HG03280 (cell line): ENCODE data around the gene OARD1.

ENCODE experiments used
- ATAC-seq: cut with Tn5 transposase; IDR thresholded peaks from one replicate; pipeline ENCODE4 v1.9.1; 2021; ENCODE audit warnings: mild to moderate bottlenecking, moderate library complexity; ENCODE audit not compliant: unreplicated experiment

Gene OARD1

GRCh38 chr6:41075651-41076626 lies 3.8 kb upstream of the OARD1 start:
- ATAC-seq: no peak

DNA sequence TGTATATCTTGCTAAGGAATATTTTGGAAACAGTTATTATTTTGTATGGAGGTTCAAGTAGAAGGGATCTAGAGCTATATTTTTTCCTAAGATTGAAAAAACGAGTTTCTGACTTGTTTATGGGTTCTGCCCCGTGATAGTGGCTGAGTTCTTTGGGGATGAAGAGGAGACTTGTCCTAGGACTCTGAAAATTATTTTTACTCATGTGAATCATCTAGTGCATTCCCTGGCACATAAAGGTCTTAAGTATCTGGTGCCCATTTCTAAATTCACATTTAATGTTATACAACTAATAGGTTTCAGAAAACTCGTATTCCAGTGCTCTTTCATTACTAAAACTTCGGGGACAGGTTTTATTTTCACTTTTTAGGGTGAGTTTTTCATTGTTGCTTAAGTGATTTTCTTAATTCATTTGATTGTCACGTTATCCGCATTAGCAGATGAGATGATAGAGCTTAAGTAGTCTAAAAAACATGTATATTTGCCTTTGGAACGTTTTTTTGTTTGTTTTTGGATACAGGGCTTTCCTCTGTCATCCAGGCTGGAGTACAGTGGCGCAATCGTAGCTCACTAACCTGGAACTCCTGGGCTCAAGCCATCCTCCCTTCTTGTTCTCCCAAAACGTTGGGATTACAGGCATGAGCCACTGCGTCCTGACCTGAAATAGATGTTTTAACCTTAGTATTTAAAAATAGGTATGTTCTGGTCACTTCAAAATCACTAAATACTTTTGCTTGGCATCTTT lies 2.7 kb upstream of the OARD1 start:
- no peak for ATAC-seq

GRCh38 chr6:41073968-41074691 lies 2.0 kb upstream of the OARD1 start:
- ATAC-seq: no peak

GRCh38 chr6:41073203-41073967 lies 1.2 kb upstream of the OARD1 start:
- peak; percentile 27 for ATAC-seq

DNA sequence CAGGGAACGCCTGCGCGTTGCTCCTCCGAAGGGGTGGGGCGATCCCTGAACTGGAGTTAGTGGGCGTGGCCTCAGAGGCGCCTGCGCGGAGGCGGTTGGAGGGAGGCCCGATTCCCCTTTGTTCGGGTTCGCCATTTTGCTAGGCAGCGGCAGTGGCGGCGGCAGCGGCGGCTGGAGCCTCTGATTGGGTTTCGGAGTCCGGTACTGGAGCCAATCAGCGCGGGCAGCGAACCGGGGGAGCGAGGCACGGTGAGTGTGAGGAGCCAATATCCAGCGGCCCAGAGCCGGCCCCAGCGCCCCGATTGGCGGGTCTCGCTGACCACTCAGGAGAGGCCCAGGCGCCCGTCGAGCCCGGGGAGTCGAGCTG lies 663 bp upstream of the OARD1 start, which contains the start of gene NFYA:
Gene NFYA (plus strand): TSS at position 139 of the 367 bp plus-strand sequence. CDS start 6,116 bp downstream, outside the sequence.
- peak; percentile 67 for ATAC-seq

GRCh38 chr6:41071501-41071922 lies 644 bp downstream of the OARD1 start:
- ATAC-seq: no peak

GRCh38 chr6:41066867-41067304 lies 5.3 kb downstream of the OARD1 start:
- ATAC-seq: no peak

DNA sequence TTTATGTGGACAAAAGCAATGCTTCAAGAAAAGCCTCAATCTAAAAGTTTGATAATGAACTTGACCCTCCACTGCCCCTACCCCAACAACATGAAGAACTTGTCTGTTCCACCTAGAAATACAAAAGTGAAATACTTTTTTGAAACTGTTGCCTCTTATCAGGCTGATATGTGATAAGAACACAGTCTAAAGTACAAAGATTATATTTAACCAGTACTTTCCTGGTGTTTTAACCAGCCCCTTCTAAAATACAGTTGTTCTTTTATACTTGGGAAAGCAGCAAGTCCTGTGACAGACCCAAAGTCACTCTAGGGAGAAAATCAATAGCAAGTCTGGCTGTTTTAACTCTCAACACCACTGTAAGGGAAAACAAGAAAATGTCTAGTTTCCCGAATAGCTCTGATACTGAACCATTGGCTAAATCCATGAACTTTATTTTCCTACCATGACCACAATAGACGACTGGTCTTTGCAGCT lies 6.6 kb downstream of the OARD1 start:
- no peak for ATAC-seq

DNA sequence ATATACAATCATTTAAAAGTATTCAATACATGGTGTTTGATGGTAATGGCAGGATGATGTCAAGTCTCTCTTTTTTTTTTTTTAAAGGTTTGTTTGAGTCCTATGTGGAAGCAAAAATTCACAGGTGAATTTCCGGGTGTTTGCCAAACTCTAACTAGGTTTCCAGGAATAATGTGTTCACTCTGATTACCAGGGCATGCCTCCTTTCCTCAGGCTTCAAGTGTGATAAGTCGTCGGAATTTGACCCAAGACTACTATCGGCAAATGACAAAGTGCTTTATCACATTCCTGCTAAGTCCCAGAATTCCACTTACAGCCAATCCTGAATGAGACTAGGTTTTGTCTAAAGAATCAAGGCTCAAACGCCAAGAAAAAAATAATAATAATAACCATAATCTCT lies 7.3 kb downstream of the OARD1 start:
- ATAC-seq: no peak

DNA sequence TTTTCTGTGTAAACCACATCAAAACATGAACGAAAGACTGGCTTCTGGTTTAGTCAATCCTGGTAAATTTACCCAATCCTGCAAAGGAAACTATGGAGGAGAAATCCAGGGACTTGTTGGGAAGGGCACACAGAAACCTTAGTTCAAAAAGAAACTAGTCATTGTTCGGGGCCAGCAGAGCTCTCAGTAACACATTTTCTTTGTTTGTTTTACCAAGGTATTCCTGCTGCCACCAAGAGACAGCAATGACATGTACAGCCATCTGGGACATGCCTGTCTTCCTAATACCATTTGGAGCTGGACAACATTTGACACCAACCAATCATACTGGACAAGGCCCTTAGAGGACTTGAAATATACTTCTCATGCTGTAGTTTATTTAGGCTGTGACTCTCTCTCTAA lies 8.3 kb downstream of the OARD1 start:
- ATAC-seq: no peak

DNA sequence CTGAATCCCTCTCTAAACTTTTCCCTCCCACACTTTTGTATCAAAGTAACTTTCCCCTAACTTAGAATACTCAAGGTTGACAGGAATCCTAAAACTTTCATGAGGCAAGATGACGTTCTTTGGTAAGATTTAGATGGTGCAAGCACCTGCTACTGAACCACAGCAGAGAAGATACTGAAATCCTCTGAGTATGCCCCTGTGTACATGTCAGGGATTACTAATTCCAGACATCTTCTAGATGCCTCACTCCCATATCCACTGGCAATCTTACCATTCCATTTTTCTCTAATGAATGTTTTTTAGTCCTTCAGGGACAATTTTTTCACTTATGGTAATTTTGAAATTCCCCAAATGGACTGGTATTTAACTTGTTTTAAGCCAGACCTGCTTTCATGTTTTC lies 10.1 kb downstream of the OARD1 start:
- ATAC-seq: no peak

- ATAC-seq: no peak
These were observed 10.9 kb downstream of the OARD1 start for GRCh38 chr6:41061196-41061726.

DNA sequence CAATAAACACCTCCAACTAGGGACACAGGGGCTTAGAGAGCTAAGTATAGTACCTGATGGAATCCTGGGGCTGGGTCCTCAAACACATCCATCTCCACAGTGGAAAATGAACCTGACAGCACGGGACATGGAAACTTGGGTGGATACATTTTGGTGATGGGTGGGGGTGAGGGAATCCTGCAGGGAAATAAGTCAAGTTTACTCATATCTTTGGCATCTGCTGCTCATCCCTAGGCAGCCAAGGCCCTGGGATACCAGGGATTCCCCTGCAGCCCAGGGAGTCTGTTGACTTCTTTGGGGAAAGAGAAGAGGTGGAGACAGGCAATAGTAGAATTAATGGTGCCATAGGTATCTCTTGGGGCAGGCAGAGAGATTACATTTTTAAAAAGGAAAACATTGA lies 12.6 kb downstream of the OARD1 start:
- ATAC-seq: no peak

DNA sequence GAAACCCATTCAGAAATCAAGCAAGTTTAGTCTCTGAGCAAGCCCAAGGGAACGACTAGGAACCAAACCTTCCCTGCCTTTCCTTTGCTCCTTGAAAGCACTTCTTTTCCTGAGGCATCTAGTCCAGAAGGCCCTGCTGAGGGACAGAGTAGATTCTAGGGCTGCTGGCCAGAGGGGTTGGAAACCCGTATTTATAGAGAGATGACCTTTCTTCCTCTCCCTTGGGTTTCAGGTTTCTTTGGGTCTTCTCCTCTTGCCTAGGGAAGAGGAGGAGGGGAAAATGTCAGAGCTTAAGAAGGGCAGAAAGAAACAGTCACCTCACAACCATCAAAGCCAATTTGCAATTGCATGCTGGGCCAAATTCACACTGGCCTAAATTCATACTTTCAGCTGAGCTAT lies 13.4 kb downstream of the OARD1 start:
- ATAC-seq: no peak

- no peak for ATAC-seq
These were observed 15.2 kb downstream of the OARD1 start for GRCh38 chr6:41056768-41057490.

- no peak for ATAC-seq
These were observed 17.0 kb downstream of the OARD1 start for GRCh38 chr6:41055149-41055548.

GRCh38 chr6:41054511-41054910 lies 17.6 kb downstream of the OARD1 start:
- ATAC-seq: no peak

DNA sequence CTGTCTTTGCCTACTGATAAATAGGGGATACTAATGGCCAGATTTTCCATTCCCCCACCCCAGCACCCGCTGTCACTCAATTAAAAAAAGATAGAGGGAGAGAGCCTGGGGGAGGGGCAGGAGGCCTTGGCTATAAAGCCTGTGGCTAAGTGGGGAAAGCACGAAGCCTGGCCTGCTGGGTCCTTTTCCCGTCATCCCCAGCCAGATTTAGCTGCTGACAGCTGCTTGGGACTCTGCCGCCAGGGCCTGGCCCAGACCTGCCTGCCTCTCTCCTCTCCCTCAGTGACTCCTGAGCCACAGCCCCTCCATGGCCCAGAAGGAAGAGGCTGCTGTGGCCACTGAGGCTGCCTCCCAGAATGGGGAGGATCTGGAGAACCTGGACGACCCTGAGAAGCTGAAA lies 19.1 kb downstream of the OARD1 start, which contains the start of gene APOBEC2:
Gene APOBEC2 (plus strand): TSS at position 162 of the 400 bp plus-strand sequence. CDS start 146 bp downstream, at position 308.
- ATAC-seq: no peak

DNA sequence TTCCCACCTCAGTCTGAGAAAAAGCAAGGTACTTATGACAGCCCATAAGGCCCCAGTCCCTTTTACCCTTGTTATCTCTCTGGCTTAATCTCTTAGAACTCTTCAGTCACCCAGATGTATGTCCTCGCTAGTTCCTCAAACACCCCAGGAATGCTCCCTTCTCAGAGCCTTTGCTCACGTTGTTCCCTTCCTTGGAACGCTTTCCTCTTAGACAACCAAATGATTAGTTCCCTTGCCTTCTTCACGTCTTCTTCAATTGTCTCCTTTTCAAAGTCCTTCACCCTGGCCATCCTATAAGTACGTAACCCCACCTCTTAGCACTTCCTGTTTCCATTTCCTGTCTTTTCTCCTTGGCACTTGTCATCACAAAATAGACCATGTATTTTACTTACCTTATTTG lies 20.3 kb downstream of the OARD1 start:
- no peak for ATAC-seq
